ENCODE results near the gene ZKSCAN7.

GRCh38 chr3:44510000-44510368 lies 45.0 kb upstream of the ZKSCAN7 start:
- TF ChIP-seq CEBPB (IDR thresholded peaks at IDR 0.05) (no peak), RAD21 (IDR thresholded peaks at IDR 0.05; ENCODE audit: low read depth) (no peak), TEAD4 (IDR thresholded peaks at IDR 0.05) (no peak), NFIC (IDR thresholded peaks at IDR 0.05) (no peak), FOXM1 (IDR thresholded peaks at IDR 0.05; ENCODE audit: borderline replicate concordance, low read depth) (no peak), TAF1 (IDR thresholded peaks at IDR 0.05; ENCODE audit: low read depth) (no peak), EP300 (IDR thresholded peaks at IDR 0.05; ENCODE audit: borderline replicate concordance) (no peak), MAX (IDR thresholded peaks at IDR 0.05) (no peak), REST (IDR thresholded peaks at IDR 0.05; ENCODE audit: low read depth) (no peak), TCF12 (IDR thresholded peaks at IDR 0.05; ENCODE audit: low read depth) (no peak)
